ENCODE data around the gene RGL2. TPM values are rescaled to one million over a fixed set of nuclear protein-coding genes. Genes with fewer than 3 reads are reported as not detected.

The RGL2 gene
- total and polyA plus RNA-seq, 10 of the 15 experiments (the other 5 are each of a cell fraction or from before 2014, with no cell fraction given): 0.84 to 21.2 (median 6.8) TPM

GRCh38 chr6:33344701-33345697, 46.3 kb upstream of the RGL2 start:
- under 1% methylated on average over 22 of the region's 22 CpGs for WGBS (ENCODE audit: insufficient coverage, insufficient replicate concordance, low lambda C conversion rate, missing lambda C conversion rate)
- ChIA-PET POLR2A (interaction anchor here (0.6 to 2.0 kb wide), 15 partner anchors 11 to 489 kb away, joined by 3 to 12 read pairs (median 4); partner anchors contain the start of genes B3GALT4, RPS18, VPS52 and ZBTB22), SMC1A (ENCODE audit: uncharacterized antibody, unreplicated experiment) (interaction anchor here (0.7 to 3.3 kb wide), 14 partner anchors 9 to 225 kb away, joined by 3 to 17 read pairs (median 4); partner anchors contain the start of genes B3GALT4, RPS18, VPS52 and ZBTB22), RAD21 (ENCODE audit: unreplicated experiment) (interaction anchor here (0.6 to 2.7 kb wide), 13 partner anchors 9 to 495 kb away, joined by 3 to 22 read pairs (median 6); partner anchors contain the start of genes B3GALT4, PFDN6, RPS18 and TAPBP), CTCF (interaction anchor here (0.6 to 3.9 kb wide), 23 partner anchors 10 to 1190 kb away, joined by 3 to 25 read pairs (median 5); partner anchors contain the start of genes B3GALT4, PFDN6, RGL2 and TAPBP)
- H3K4me1 ChIP-seq (ENCODE audit: control insufficient read depth, insufficient read depth, low read length): peaks cover 15% of the 10 kb centered on the region
- no peaks in the 10 kb centered on the region for H3K27me3 ChIP-seq (replicated peaks in 1 of 2; ENCODE audit: control insufficient read depth in 2 of 2, insufficient read depth in 2 of 2, low read length in 1 of 2)
- no TSS peak for BruUV-seq (replicated peaks)
- no peaks in the 10 kb centered on the region for H3K9me3 ChIP-seq (replicated peaks; ENCODE audit: control insufficient read depth, insufficient read depth, low read length)
- FAIRE-seq (peak; percentile 13), ATAC-seq (peak; percentile 81), DNase-seq (ENCODE audit: low read depth, low spot score) (peak; percentile 58)
- peak overlapping the region; percentile 75 for H3K4me2 ChIP-seq (ENCODE audit: control insufficient read depth, insufficient read depth)
- in situ Hi-C loops (cut with MboI): no loop called here
- peak overlapping the region; percentile 46; the same call in 1 of the 2 replicates for H3K4me3 ChIP-seq
- H3K79me2 ChIP-seq (ENCODE audit: control insufficient read depth, insufficient read depth, low read length): no peaks in the 10 kb centered on the region
- peak overlapping the region; percentile 41 for H3K27ac ChIP-seq (ENCODE audit: control insufficient read depth, insufficient read depth)
- no peaks in the 10 kb centered on the region for H3K36me3 ChIP-seq (ENCODE audit: control insufficient read depth in 2 of 2, insufficient read depth in 2 of 2, low read length in 1 of 2)
- intact Hi-C loops (cut with micrococcal nuclease; ENCODE audit: unreplicated experiment): loop anchor here (2.0 kb wide), 1 partner anchor 68 kb away; the partner anchor contains the start of gene B3GALT4
- H3K9ac ChIP-seq (ENCODE audit: control insufficient read depth, insufficient read depth, low read length): peak overlapping the region; percentile 1; the same call in 1 of the 2 replicates
- H4K20me1 ChIP-seq (ENCODE audit: control insufficient read depth, insufficient read depth): no peaks in the 10 kb centered on the region
- H2AFZ ChIP-seq (ENCODE audit: control insufficient read depth, low read depth, low read length): peak overlapping the region; percentile 49
- TF ChIP-seq RAD21 (IDR thresholded peaks at IDR 0.05; ENCODE audit: insufficient read depth, low read depth, low read length) (peak; percentile 63), FOXM1 (IDR thresholded peaks at IDR 0.05; ENCODE audit: low read depth, low read length) (peak; percentile 53; the same call in 1 of the 2 replicates), MEF2A (IDR thresholded peaks at IDR 0.05; ENCODE audit: insufficient read depth, low read depth, low read length) (0 out of 2 replicates have a peak, but pooled peaks have one; percentile 25), ATF3 (IDR thresholded peaks at IDR 0.05; ENCODE audit: borderline replicate concordance, extremely low read depth, low read depth, low read length) (no peak), BHLHE40 (IDR thresholded peaks at IDR 0.05; ENCODE audit: borderline replicate concordance in 1 of 2, low read depth in 2 of 2, low read length in 1 of 2) (peak in 1 of 2 experiments; percentile 54; a peak in 2 of 4 replicates), EP300 (IDR thresholded peaks at IDR 0.05; ENCODE audit: borderline replicate concordance in 1 of 2, control insufficient read depth in 1 of 2, low read depth in 2 of 2, low read length in 2 of 2) (no peak), NR2F1 (conservative IDR thresholded peaks at IDR 0.05) (0 out of 2 replicates have a peak, but pooled peaks have one; percentile 25), ZBTB40 (IDR thresholded peaks at IDR 0.05; ENCODE audit: borderline replicate concordance) (no peak), NBN (IDR thresholded peaks at IDR 0.05) (peak; percentile 57; the same call in 1 of the 2 replicates)
- TF ChIP-seq, protein P1, sequence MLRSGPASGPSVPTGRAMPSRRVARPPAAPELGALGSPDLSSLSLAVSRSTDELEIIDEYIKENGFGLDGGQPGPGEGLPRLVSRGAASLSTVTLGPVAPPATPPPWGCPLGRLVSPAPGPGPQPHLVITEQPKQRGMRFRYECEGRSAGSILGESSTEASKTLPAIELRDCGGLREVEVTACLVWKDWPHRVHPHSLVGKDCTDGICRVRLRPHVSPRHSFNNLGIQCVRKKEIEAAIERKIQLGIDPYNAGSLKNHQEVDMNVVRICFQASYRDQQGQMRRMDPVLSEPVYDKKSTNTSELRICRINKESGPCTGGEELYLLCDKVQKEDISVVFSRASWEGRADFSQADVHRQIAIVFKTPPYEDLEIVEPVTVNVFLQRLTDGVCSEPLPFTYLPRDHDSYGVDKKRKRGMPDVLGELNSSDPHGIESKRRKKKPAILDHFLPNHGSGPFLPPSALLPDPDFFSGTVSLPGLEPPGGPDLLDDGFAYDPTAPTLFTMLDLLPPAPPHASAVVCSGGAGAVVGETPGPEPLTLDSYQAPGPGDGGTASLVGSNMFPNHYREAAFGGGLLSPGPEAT (IDR thresholded peaks at IDR 0.05; ENCODE audit: low read depth): peak; percentile 42; the same call in 1 of the 2 replicates
